Fibroblast of peridontal ligament (primary cell): ENCODE results near the gene ADGRG7.

Experiments used
- DNase-seq: peaks from one replicate; pipeline ENCODE4 v3.0.0-alpha.2; 2010; ENCODE audit errors: extremely low read depth

ADGRG7 gene

DNA sequence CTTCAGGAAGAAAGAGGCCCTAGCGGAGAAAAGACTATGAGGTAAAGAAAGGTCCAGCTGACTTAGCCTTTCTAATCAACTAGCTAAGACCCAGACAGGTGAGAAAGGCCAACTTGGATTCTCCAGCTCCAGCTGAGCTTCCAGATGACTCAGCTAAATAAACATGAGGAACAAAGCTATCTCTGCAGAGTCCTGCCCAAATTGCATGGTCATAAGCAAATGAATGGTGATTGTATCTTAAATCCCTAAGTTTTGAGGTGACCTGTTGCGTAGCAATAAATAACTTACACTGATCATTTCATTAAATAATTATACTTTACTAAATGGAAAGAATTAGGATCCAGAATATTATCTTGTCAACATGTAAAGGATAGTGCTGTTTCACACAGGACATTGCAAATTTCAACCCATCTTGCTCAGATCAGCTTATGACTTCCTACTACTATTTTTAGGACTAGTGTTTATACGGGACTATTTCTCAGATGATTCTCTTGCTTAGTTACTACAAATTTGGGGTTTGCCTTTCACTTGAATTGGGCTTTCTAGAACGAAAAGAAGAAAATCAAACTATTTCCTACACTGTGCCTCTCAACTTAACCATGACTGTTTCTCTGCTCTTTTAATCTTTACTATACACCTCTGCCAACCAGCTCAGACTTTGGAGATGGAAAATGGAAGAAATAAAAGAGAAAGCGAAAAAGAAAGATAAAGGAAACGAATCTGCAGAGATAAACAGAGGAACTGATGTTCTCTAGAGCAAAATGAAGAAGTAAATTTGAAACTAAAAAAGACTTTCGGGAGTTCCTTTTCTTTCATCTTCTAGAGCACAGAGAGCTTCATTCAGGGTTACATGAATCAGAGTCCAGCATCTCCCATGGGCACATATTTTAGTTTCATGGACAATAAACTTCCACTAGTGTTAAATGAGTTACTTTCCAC is 6.6 kb upstream of the ADGRG7 start:
- peak; percentile 43 for DNase-seq

DNA sequence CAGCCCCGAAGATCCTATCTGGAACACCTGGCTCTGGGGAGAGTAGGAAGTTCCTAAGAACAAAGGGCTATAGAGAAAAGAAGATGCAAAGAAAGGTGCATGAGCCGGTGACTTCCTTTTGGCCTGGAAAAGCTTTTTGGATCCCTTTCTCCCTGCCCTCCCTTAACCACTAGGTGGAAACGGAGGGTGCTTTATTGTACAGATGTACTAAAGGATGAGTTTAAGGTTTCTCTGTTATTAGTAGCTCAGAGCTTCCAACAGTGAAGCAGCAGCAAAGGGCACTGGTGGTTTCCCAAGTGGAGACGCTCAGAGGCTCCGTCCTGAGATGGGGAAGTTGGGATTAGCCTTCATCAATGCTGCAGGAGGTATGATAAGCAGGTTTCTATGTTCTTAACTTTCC is 5.9 kb upstream of the ADGRG7 start:
- peak; percentile 53 for DNase-seq

DNA sequence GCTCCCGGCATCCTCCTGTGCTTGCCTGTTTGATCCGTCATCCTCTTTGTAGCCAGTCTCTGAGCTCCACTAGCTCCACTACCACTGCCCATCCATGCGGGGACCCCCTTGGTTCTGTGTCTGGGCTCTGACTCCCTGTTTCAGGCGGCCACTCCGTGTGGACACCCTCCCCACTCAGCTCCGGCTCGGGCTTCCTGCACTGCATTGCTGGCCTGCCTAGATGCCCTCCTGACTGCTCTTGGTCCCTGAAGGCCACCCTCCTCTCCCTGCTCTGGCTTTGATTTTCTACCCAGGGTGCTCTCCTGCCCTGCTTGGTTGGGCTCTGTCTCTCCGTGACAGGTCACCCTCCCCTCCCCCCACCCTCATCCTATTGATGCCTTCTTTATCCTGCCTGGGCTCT is 4.0 kb upstream of the ADGRG7 start:
- DNase-seq, result no peak

DNA sequence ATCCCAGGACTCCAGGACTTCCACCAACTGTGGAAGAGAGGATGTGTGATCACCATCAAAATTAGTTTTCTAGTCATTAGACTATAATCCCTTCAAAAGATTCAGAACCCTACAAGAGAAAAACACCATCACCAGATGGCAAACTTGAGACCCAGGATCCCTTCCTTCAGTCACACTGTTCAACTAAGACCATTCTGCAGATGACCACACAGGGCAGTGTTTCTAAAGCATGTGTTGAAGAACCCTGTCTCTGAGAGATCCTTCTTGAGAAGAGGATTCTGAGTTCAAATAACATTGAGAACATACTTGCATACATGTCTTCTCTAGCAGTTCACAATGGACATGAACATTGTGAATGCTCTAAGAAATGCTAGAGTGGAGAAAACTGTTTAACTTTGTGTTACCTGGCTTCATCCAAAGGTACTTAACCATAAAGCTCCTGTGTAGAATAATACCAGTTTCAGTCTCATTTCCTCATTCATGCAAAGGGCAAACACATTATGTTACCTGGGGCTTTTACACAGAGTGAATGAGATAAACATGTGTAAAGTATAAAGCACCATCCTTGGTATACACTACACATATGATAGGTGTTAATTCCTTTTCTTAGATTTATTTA is 2.4 kb upstream of the ADGRG7 start:
- DNase-seq, result no peak

DNA sequence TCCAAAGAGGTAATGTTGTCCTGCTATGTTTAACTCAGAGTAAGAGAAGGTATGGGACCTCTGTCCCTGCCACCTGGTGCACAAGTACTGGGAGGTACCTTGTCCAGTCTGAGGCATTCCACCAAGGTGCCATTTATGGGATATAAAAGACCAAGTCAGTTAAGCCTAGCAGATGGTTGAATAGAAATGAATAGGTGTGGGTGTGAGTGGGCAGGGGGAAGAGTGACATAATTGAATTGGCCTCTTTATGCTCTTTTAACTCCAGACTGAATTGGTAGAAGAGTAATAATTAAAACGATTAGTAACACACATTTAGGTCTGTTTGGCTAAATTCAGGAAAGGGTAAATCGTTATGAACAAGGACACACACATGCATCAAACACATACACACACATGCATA is 562 bp downstream of the ADGRG7 start:
- DNase-seq, result no peak

DNA sequence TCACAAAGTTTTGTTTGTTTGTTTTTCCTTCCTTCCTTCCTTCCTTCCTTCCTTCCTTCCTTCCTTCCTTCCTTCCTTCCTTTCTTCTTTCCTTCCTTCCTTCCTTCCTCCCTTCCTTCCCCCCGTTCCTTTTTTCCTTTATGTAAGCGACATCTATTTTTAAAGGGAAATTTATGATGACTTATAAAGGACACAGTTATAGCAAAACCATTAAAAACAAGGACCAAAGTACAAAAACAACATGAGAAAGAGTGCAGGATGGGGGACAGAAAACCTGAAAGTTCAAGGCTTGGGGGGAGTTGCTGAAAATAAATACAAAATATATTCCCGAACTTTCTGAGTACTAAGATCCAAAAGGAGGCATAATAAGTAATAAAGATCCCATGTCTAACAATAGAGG is 1.8 kb downstream of the ADGRG7 start:
- DNase-seq, result no peak

DNA sequence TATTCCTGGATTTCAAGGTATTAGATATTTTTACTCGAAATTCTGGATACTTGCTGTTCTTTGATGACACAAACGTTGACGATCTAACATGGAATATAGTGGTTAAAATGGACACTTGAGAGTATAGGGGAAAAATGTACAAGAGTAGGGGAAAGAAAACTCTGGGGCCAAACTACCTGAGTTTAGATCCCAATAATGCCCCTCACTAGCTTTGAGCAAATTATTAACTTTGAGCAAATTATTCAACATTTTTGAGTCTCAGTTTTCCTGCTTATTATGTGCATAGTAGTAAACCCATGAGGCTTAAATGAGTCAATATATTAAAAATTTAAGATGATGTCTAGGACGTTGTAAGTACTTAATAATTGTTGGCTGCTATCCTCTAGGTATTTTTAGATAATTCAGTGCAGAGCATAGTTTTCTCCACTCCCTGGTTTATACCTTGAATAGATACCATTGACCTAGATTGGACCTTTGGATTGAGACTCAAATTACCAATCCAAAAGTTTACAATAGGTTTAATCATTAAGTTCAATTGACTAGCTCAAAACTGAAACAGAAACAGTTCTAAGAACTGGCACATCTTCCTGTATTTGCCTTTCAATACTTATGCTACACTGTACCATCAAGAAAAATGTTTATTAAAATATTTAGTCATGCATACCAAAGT is 4.5 kb downstream of the ADGRG7 start:
- no peak for DNase-seq

DNA sequence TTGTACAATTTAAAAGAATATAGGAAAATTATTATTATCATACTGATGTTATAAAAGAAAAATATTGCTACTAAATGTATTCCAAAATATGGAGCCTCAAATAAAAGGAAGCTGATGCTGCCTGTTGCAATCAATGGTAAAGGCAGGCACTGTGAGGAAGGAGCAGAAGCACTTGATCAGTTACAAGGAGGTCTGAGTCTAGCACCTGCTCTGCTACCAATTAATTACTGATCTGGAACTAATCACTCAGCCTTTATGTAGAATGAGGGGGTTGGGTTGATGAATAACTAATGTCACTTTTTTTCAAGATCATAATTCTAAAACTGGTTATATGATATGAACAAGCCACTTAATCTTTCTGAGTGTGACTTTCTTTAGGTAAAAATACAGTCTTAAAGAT is 5.5 kb downstream of the ADGRG7 start:
- no peak for DNase-seq

DNA sequence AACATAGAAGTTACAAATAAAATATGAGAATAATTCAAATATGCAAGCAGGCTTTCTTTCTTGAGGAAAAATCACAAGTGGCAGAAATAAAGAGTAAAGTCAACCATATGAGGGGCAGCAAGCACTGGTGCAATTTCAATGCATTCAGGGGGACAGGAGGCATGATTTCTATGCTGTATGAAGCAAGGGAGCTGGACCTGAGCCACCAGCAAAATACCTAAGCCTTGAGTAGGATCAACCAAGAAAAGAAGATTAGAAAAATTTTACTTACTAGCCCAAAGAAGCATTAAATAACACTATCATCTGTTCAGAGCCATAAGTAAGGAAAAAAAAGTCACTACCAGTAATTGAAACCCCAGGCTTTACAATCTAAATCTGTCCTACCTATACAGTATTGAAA is 6.3 kb downstream of the ADGRG7 start:
- DNase-seq, result peak; percentile 40

DNA sequence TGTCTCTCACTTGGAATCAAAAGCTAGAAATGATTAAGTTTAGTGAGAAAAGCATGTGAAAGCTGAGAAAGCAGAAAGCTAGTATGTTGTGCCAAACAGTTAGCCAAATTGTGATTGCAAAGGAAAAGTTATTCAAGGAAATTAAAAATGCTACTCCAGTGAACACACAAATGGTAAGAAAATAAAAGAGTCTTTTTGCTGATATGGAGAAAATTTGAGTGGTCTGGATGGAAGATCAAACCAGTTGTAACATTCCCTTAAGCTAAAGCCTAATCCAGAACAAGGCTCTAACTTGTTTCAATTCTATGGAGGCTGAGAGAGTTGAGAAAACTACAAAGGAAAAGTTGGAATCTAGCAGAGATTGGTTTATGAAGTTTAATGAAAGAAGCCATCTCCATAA is 11.8 kb downstream of the ADGRG7 start:
- no peak for DNase-seq

DNA sequence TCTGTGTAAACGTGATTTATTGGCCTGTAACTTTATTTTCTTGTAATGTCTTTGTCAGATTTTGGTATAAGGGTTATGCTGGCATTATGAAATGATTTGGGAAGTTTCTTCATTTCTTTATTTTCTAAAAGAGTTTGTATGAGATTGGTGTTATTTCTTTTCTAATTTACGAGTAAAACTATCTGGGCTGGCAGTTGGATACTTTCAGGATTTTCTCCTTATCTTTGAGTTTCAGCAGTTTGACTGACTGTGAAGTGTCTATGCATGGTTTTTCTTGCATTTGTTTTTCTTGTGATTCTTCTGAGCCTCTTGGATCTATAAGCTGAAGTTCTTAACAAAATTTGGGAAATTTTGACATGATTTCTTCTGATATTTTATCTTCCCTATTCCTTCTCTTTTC is 18.1 kb downstream of the ADGRG7 start:
- DNase-seq, result no peak

DNA sequence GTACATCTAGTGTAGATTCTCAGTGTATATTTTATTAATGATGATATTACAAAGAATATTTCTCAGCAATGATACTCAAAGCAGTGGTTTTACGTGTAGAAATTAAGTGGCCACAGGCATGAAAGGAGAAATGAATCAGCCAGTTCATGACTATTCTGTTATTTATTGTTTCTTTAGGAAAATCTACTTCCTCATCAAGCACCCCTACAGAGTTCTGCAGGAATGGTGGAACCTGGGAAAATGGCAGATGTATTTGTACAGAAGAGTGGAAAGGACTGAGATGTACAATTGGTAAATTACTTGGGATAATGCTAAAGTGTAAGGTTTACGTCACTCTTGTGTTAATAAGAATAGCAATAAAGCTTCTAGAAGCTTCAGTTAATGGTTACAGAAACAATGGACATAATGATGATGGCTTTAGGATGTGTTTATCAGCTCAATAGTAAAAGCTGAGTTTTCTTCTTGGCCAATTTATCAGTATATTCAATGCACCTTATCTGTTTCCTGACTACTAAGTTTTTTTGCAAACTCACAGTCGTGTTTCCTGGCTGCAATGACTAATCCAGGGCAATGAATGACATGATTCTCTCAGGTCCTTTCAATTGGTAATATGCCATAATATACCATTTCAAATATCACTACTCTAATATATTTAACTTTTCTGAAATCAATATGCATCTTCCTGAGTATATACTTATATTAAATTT is 20.2 kb downstream of the ADGRG7 start:
- DNase-seq, result no peak

DNA sequence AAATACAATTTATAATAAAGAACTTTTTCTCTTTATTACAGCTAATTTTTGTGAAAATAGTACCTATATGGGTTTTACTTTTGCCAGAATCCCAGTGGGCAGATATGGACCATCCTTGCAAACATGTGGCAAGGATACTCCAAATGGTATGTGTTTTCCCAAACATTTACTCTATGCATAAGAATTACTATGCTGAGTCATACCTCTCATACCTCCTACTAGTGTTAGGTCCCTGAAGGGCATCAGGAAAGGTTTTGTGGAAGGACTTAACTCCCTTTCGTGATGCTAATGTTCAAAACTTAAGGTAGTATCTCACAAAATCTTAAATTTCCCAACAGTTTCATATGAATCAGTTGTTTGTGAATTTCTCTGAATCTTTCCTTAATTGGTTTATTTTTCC is 21.3 kb downstream of the ADGRG7 start:
- no peak for DNase-seq

DNA sequence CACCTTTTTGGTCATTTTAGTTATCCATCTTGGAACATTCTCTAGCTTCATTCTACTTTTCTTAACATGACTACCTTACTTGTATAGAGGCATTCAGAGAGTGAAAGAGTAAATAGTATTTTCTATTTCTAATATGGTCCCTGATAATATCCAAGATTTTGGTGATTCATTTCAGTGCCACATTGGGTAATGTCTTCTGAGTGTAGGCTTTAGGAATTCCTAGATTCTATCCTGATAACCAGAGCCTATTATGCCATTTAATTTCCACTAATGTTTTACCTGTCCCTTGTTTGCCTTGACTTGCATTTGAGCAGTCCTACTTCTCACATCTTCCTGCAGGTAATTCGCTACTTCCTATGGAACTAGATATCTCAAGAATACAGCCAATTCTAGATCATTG is 21.8 kb downstream of the ADGRG7 start:
- no peak for DNase-seq

DNA sequence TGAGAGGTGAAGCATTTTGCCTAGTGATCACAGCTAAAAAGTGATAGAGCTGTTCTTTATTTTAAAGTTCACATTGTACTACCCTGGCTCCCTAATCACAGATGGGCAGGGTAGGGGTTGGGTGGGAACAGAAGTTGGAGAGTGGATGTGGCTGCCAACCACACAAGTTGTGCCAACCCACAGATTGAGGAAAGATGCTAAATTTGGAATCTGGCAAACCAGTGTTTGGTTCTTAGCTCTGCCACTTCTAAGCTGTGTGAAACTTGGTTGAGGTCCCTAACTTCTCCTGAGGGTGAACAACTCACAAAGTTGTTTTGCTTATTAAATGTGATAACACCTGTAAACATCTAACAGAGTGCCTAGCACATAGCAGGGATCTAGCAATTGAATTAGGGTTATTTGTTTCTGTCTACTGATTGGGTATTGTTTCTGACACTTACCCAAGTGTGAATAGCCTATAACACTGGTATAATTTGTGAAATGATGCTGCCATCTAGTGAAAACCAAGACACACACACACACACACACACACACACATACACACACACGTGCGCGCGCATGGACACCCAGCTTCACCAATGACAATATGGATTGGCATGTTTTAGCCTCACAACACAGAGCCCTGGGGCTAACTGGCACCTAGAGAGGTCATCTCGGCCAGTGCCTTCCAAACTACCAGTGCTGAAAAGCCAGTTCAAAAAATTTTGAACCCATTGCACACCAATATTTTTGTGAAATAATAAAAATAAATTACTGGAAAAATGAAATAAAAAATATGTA is 25.3 kb downstream of the ADGRG7 start:
- DNase-seq, result peak; percentile 32

DNA sequence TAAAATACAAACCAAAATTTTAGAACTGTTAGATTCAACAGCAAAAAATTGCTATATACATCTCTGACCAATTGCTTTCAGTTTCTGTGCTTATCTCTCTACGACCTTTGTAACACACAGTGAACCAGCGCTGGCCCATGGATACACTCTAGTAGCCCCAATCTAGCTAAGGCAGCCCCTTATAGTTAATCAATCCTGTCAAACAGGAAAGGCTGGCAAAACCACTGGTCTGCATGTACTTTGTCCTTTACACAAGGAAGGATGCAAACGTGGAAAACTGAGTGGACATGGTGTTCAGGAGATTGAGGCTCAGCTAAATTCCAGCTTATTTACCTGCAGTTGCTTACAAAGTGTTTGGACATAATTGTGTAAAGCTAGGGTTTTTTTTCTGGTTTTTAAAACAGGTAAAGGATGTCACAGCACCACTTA is 25.9 kb downstream of the ADGRG7 start:
- no peak for DNase-seq

DNA sequence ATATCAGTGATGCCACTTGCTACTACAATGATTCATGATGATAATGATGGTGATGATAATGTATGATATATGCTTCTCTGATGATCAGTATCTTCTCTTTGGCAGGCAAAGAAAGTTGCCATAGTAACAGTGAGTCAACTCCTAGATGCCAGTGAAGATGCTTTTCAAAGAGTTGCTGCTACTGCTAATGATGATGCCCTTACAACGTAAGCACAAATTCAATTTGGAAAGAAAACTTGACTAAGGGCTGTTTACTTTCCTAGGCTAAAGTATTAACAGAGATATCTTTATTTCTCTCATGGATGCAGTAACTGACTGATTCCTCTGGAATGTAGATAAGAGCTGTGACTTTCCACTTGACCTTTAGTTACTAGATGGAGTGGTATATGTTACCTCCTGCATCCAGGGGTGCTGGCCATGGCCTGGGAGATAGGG is 27.8 kb downstream of the ADGRG7 start:
- peak; percentile 7 for DNase-seq

DNA sequence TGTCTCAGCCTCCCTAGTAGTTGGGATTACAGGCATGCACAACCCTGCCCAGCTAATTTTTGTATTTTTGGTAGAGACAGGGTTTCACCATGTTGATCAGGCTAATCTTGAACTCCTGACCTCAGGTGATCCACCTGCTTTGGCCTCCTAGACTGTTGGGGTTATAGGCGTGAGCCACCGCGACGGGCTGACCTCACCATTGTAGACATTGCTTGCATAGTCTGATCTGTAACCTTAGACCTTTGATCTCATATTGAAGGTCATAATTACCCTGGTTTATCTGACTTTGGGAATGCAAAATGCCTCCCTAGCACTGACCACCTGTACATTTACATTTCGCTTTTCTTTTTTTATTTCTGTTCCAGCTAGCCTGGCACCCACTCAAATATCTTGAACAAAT is 31.2 kb downstream of the ADGRG7 start:
- no peak for DNase-seq

DNA sequence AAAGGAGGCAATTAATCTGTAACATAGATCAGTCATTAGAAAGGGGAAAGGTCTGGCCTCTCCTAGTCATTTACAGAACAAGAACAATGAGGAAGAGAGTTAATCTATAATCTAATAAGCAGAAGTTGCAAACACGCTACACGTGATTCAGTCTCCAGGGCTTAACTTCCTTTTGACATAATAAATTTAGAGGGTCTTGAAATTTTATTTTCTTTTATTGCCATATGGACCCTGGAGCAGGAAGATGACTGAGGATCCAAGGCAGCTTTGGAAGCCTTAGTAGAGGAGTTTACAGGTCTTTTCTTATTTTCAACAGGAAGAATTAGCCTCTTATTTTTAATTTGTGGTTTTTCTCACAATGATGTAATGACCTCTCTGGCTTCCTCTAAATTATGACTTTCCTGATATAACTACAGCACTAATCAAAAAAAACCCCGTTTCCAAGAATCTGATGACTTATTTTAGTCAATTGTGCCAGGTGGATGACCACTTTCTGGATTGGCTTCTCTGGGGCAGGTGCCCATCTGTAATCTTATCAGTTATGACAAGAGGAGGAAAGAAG is 32.2 kb downstream of the ADGRG7 start:
- no peak for DNase-seq

DNA sequence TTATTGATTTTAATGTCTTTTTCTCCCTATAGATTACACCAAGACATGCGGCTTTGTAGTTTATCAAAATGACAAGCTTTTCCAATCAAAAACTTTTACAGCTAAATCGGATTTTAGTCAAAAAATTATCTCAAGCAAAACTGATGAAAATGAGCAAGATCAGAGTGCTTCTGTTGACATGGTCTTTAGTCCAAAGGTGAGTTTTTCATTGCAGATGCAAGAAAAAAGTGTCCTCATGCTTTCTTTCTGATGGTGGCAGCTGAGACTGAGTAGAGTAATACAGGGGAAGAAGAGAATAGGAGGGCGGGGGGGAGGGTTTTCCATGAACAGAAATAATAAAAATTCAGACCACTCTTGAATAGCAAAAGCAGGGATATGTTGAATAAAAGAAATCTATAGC is 36.5 kb downstream of the ADGRG7 start:
- no peak for DNase-seq

DNA sequence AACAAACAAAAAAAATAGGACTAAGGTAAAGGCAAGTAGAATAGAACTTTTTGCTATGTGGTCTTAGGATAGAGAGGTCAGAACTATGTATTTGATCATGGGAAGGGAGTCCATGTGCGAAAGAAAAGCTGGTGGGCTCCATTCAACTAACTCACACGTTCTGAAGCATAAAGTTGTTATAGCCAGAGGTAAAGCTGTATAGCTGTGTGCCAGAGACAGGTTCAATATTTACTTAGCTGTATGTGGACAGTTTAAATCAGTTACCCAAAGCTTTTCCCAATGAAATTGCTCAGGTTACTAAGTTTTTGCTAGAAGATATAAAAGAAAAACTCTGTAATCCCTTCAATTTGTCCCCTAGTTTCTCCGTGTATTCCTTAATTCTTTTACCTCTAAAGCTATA is 37.8 kb downstream of the ADGRG7 start:
- no peak for DNase-seq
